ENCODE measurements around the gene MRPL24. TPM values are rescaled to one million over a fixed set of nuclear protein-coding genes. Genes with fewer than 3 reads are reported as not detected.

Gene MRPL24
- total and polyA plus RNA-seq, 9 of the 15 experiments (the other 6 are each of a cell fraction or from before 2014, with no cell fraction given) = 74.3 to 267 (median 113) TPM

DNA sequence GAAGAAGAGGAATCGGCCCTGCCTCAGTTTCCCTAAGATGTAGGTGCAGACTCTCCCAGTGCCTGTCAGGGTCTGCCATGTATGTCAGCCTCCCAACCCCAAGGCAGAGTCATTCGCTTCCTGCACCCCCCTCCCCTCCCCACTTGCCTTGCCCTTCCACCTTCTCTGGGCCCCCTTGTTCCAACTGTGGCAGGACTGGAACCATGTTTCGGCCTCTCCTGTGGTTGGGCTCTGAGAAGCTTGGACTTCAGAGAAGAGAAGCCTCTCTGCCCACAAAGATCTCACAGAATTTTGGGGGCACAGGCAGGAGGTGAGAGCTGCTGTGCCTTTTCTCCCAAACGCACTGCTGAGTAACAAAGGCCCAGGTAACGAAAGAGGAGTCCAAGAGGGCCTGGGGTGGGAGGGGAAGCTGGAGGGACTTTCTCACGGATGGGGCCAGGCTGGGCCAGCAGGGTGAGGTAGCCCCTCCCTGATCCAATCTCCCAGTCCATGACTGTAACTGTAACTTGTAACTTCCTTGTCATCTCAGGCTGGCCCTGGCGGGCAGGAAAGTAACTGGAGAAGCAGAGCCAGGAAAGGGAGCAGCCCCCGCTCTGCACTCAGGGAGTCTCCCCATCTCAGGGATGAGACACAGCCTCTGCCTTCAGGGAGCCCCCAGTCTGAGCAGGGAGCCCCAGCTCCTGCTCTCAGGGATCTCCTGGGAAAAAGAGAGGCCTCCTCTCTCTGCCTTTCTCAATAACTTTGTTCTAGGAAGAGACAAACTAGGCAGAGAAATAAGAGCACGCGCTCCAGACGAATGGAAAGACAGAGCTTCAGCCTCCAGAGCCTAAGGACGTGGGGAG, 46.8 kb downstream of the MRPL24 start (continued):
- TF ChIP-seq, protein P1, sequence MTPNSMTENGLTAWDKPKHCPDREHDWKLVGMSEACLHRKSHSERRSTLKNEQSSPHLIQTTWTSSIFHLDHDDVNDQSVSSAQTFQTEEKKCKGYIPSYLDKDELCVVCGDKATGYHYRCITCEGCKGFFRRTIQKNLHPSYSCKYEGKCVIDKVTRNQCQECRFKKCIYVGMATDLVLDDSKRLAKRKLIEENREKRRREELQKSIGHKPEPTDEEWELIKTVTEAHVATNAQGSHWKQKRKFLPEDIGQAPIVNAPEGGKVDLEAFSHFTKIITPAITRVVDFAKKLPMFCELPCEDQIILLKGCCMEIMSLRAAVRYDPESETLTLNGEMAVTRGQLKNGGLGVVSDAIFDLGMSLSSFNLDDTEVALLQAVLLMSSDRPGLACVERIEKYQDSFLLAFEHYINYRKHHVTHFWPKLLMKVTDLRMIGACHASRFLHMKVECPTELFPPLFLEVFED (CRISPR knock-in tag; conservative IDR thresholded peaks at IDR 0.05) = peak; percentile 65; the same call in 1 of the 2 replicates
- TF ChIP-seq BRCA1 (IDR thresholded peaks at IDR 0.05) (no peak), BRCA1 (CRISPR knock-in tag; IDR thresholded peaks at IDR 0.05) (no peak), ETV1 (tag; conservative IDR thresholded peaks at IDR 0.05; ENCODE audit: low read depth) (0 out of 2 replicates have a peak, but pooled peaks have one; percentile 12), JUND (IDR thresholded peaks at IDR 0.05; ENCODE audit: borderline replicate concordance, low read depth, low read length) (peak; percentile 56; the same call in 1 of the 2 replicates), JUND (tag; IDR thresholded peaks at IDR 0.05; ENCODE audit: borderline replicate concordance, low read depth, low read length) (peak; percentile 51; the same call in 1 of the 3 replicates), NR3C1 (CRISPR knock-in tag; IDR thresholded peaks at IDR 0.05) (no peak), ZSCAN32 (CRISPR knock-in tag; IDR thresholded peaks at IDR 0.05) (no peak), KLF13 (tag; IDR thresholded peaks at IDR 0.05; ENCODE audit: borderline replicate concordance, low read depth) (0 out of 2 replicates have a peak, but pooled peaks have one; percentile 47), SAFB (IDR thresholded peaks at IDR 0.05; ENCODE audit: borderline replicate concordance, low read depth, low read length) (no peak), MED1 (CRISPR knock-in tag; IDR thresholded peaks at IDR 0.05; ENCODE audit: borderline replicate concordance) (no peak), ARNT (IDR thresholded peaks at IDR 0.05) (no peak), PTBP1 (IDR thresholded peaks at IDR 0.05; ENCODE audit: low read depth, low read length) (no peak), ZNF766 (CRISPR knock-in tag; conservative IDR thresholded peaks at IDR 0.05) (peak; percentile 72; the same call in 1 of the 2 replicates), CBX3 (IDR thresholded peaks at IDR 0.05; ENCODE audit: borderline replicate concordance in 1 of 2, low read length in 2 of 2) (no peak; a peak in 1 of 3 replicates), U2AF1 (optimal IDR thresholded peaks at IDR 0.05; ENCODE audit: low read depth, low read length) (no peak)
- TF ChIP-seq, protein P2, sequence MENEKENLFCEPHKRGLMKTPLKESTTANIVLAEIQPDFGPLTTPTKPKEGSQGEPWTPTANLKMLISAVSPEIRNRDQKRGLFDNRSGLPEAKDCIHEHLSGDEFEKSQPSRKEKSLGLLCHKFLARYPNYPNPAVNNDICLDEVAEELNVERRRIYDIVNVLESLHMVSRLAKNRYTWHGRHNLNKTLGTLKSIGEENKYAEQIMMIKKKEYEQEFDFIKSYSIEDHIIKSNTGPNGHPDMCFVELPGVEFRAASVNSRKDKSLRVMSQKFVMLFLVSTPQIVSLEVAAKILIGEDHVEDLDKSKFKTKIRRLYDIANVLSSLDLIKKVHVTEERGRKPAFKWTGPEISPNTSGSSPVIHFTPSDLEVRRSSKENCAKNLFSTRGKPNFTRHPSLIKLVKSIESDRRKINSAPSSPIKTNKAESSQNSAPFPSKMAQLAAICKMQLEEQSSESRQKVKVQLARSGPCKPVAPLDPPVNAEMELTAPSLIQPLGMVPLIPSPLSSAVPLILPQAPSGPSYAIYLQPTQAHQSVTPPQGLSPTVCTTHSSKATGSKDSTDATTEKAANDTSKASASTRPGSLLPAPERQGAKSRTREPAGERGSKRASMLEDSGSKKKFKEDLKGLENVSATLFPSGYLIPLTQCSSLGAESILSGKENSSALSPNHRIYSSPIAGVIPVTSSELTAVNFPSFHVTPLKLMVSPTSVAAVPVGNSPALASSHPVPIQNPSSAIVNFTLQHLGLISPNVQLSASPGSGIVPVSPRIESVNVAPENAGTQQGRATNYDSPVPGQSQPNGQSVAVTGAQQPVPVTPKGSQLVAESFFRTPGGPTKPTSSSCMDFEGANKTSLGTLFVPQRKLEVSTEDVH (IDR thresholded peaks at IDR 0.05; ENCODE audit: low read depth, partially characterized antibody) = no peak
- TF ChIP-seq, protein P3, sequence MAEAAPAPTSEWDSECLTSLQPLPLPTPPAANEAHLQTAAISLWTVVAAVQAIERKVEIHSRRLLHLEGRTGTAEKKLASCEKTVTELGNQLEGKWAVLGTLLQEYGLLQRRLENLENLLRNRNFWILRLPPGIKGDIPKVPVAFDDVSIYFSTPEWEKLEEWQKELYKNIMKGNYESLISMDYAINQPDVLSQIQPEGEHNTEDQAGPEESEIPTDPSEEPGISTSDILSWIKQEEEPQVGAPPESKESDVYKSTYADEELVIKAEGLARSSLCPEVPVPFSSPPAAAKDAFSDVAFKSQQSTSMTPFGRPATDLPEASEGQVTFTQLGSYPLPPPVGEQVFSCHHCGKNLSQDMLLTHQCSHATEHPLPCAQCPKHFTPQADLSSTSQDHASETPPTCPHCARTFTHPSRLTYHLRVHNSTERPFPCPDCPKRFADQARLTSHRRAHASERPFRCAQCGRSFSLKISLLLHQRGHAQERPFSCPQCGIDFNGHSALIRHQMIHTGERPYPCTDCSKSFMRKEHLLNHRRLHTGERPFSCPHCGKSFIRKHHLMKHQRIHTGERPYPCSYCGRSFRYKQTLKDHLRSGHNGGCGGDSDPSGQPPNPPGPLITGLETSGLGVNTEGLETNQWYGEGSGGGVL (CRISPR knock-in tag; IDR thresholded peaks at IDR 0.05) = no peak
- TF ChIP-seq, protein P4, sequence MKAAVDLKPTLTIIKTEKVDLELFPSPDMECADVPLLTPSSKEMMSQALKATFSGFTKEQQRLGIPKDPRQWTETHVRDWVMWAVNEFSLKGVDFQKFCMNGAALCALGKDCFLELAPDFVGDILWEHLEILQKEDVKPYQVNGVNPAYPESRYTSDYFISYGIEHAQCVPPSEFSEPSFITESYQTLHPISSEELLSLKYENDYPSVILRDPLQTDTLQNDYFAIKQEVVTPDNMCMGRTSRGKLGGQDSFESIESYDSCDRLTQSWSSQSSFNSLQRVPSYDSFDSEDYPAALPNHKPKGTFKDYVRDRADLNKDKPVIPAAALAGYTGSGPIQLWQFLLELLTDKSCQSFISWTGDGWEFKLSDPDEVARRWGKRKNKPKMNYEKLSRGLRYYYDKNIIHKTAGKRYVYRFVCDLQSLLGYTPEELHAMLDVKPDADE (conservative IDR thresholded peaks at IDR 0.05; ENCODE audit: control insufficient read depth, low read depth, low read length) = no peak
